GM12891 (cell line): ENCODE data around the gene SHB.

ENCODE experiments used
- POLR2A ChIP-seq: IDR thresholded peaks from 2 replicates; pipeline ENCODE4 v1.6.1; 2011; ENCODE audit warnings: low read depth, low read length, control low read depth
- POLR2AphosphoS5 ChIP-seq: IDR thresholded peaks from 2 replicates; pipeline ENCODE4 v1.6.1; 2011; ENCODE audit warnings: low read depth, low read length, control low read depth
- SPI1 ChIP-seq: IDR thresholded peaks from 2 replicates; pipeline ENCODE4 v1.6.1; 2011; ENCODE audit warnings: low read depth, low read length, control low read depth
- TAF1 ChIP-seq: IDR thresholded peaks from 2 replicates; pipeline ENCODE4 v1.6.1; 2011; ENCODE audit warnings: low read depth, low read length, control low read depth

GRCh38 chr9:38032266-38033110, 36.5 kb downstream of the SHB start:
- no peak for TF ChIP-seq TAF1
- no peak for TF ChIP-seq POLR2A
- TF ChIP-seq POLR2AphosphoS5, result no peak
- no peak for TF ChIP-seq SPI1
